Tibial artery (tissue), 4 donors: Measurements from ENCODE around the gene DMPK.
A peak's percentile ranks its signal among the peaks of the same experiment; 100 is the strongest.
"Not testable (repeated sequence)": the region's sequence is repeated elsewhere in the genome, so short reads cannot be mapped to it uniquely, and the experiment has no call there.

Experiments used
- DNase-seq, 2 donors: peaks; one replicate each; pipeline ENCODE4 v3.0.0-alpha.2; 2019
- H3K27ac ChIP-seq, 2 donors: fragments of 200-600 bp; sonication (generic) in 1 of 2; 1 replicate in 1 of 2; 2 replicates in 1 of 2; pipeline ENCODE4 v1.5.1; 2018 to 2019; ENCODE audit warnings: mild to moderate bottlenecking in 1 of 2
- H3K27me3 ChIP-seq, 2 donors: fragments of 200-600 bp; sonication (generic) in 1 of 2; one replicate each; pipeline versions ENCODE4 v1.5.1 to v1.6.0; 2016 to 2019
- H3K36me3 ChIP-seq, 3 donors: fragments of 200-600 bp; sonication (generic) in 2 of 3; one replicate each; pipeline ENCODE4 v1.5.1; 2016 to 2019; ENCODE audit warnings: mild to moderate bottlenecking in 2 of 3
- H3K4me1 ChIP-seq, 4 donors: fragments of 200-600 bp; sonication (generic) in 2 of 4; 1 replicate in 3 of 4; 2 replicates in 1 of 4; pipeline ENCODE4 v1.5.1; 2016 to 2019
- H3K4me3 ChIP-seq, 2 donors: fragments of 200-600 bp; sonication (generic) in 1 of 2; 1 replicate in 1 of 2; 2 replicates in 1 of 2; pipeline ENCODE4 v1.5.1; 2018 to 2019; ENCODE audit warnings: mild to moderate bottlenecking in 2 of 2
- H3K9me3 ChIP-seq, 3 donors: fragments of 200-600 bp; sonication (generic) in 1 of 3; one replicate each; pipeline ENCODE4 v1.5.1; 2016 to 2019
- CTCF ChIP-seq, 2 experiments: fragments of 200-600 bp in 1 of 2; fragments of 450-650 bp in 1 of 2; IDR thresholded peaks; one replicate each; pipeline ENCODE4 v1.5.1; 2017 to 2019; ENCODE audit warnings: antibody characterized with exemption in 2 of 2, mild to moderate bottlenecking in 1 of 2, moderate library complexity in 1 of 2
- intact Hi-C: fragments of 100-400 bp; cut with DNase I; formaldehyde crosslinking; loops from one replicate; pipeline ENCODE4 v1.15.0; 2023; ENCODE audit warnings: low total_unique reads

The DMPK gene

DNA sequence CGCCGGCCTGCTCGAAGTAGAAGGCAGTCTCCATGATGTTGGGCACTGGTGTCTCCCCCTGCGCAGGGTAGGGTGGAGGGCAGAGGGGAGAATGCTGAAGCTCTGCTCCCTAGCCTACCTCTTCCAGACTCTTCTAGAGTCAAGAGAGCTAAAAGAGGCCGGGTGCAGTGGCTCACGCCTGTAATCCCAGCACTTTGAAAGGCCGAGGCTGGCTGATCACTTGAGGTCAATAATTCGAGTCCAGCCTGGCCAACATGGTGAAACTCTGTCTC, 22.6 kb upstream of the DMPK start:
- Histone ChIP-seq H3K36me3 (no peaks in the 10 kb centered on the region), H3K27me3 (no peaks in the 10 kb centered on the region), H3K9me3 (no peaks in the 10 kb centered on the region), H3K4me3 (no peak overlapping the region), H3K27ac (no peak overlapping the region), H3K4me1 (peaks cover 0 to 5% (median 0%) of the 10 kb centered on the region in 4 donors)
- DNase-seq: no peak
- intact Hi-C loops: no loop called here
- TF ChIP-seq CTCF (IDR thresholded peaks at IDR 0.05): no peak

DNA sequence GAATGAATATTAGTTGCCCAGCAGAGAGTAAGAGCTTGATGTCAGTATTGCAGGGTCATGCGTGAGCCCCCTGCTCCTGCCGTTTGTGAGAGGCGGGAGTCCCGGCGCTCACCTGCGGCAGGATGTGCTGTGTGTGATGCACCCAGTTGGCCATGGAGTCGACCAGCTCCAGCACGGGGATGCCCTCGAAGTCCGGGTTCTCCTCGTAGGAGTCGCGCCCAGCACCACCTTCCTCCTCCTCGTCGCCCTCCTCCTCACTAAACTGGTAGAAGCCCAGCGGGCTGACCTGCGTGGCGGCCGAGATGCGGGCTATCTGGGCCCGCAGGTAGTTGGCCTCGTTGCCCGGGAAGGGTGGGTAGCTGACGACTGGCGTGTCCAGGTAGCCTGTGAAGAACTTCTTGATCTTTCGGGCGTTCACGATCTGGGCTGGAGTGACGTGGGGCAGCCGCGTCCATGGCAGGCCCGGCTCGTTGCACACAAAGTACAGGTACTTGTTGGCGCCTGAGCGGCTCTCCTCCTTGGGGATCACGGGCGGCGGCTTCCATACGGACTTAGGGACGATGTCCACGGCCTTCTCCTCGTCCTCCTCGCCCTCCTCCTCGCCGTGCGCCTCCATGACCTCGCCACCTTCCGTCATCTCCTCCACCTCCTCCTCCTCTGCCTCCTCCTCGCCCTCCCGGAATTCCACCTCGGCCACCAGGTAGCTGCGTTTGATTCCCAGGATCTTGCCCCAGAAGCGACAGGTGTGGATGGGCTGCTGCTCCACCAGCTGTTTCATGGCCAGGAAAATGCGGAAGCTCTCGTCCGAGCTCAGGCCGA, 22.1 kb upstream of the DMPK start:
- DNase-seq: no peak
- intact Hi-C loops: no loop called here
- no peak overlapping the region for H3K4me3 ChIP-seq
- H3K36me3 ChIP-seq: no peaks in the 10 kb centered on the region
- no peaks in the 10 kb centered on the region for H3K27me3 ChIP-seq
- no peak for TF ChIP-seq CTCF (IDR thresholded peaks at IDR 0.05)
- H3K4me1 ChIP-seq: peaks cover 0 to 2% (median under 1%) of the 10 kb centered on the region in 4 donors
- no peak overlapping the region for H3K27ac ChIP-seq
- no peaks in the 10 kb centered on the region for H3K9me3 ChIP-seq

DNA sequence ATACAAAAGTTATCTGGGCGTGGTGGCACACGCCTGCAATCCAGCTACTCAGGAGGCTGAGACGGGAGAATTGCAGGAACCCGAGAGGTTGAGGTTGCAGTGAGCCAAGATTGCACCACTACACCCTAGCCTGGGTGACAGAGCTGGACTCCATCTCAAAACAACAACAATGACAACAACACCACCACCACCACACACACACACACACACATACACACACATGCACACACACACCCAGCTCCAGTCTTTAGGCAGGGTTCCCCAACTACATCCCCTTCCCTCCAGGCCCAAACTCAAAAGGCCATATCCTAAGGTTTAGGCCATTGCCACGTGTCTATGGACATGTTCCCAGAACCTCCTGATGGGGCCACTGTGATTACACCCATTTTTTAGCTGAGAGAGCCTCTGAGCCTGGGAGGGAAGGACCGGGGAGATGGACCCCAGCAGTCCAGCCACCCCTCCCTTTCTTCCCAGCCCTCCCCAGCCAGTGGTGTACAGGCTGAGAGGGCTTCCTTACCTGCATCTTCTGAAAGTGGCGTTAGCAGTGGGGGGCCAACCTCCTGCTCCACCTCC, 19.4 kb upstream of the DMPK start:
- Histone ChIP-seq H3K27ac (no peak overlapping the region), H3K27me3 (no peaks in the 10 kb centered on the region), H3K9me3 (no peaks in the 10 kb centered on the region), H3K36me3 (no peaks in the 10 kb centered on the region), H3K4me3 (no peak overlapping the region), H3K4me1 (peaks cover 0 to 12% (median 8%) of the 10 kb centered on the region in 4 donors)
- intact Hi-C loops: no loop called here
- DNase-seq: no peak
- TF ChIP-seq CTCF (IDR thresholded peaks at IDR 0.05): no peak

DNA sequence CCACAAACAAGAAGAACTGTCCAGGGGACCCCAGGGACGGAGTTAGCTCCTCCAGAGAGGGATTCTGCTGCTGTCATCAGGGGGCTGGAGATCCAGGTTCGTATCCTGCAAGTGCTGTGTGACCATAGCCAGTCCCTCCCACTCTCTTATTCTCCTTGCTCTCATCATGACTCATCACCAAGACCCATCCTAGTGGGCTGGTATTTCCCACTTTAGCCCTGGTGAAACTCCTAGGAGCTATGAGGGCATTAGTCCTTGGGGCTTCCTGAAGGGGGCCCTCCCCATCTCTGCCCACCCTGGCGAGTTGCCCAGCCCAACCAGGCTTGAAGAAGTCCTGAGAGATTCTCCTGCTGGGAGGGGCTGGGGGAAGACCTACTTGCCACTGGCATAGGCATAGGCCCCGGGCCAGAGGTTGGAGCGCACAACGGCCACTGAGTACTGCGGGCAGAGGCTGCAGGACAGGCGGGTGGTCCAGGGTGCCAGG, 17.8 kb upstream of the DMPK start:
- no peak for DNase-seq
- Histone ChIP-seq H3K9me3 (no peaks in the 10 kb centered on the region), H3K4me3 (no peak overlapping the region), H3K27ac (no peak overlapping the region), H3K36me3 (no peaks in the 10 kb centered on the region), H3K27me3 (no peaks in the 10 kb centered on the region), H3K4me1 (peaks cover 0 to 12% (median 8%) of the 10 kb centered on the region in 4 donors)
- intact Hi-C loops: no loop called here
- no peak for TF ChIP-seq CTCF (IDR thresholded peaks at IDR 0.05)

- DNase-seq, H3K27me3 ChIP-seq, H3K36me3 ChIP-seq, H3K27ac ChIP-seq, H3K4me3 ChIP-seq, intact Hi-C loops, H3K9me3 ChIP-seq: not testable (repeated sequence)
- peaks cover 0 to 12% (median 8%) of the 10 kb centered on the region in 4 donors for H3K4me1 ChIP-seq
These were observed 17.3 kb upstream of the DMPK start for GRCh38 chr19:45799541-45799940.

- peak; percentile 86 to 96 for TF ChIP-seq CTCF (IDR thresholded peaks at IDR 0.05)
- Histone ChIP-seq H3K4me3 (no peak overlapping the region), H3K9me3 (no peaks in the 10 kb centered on the region), H3K4me1 (peaks cover 0 to 12% (median 8%) of the 10 kb centered on the region in 4 donors), H3K27ac (no peak overlapping the region), H3K36me3 (no peaks in the 10 kb centered on the region), H3K27me3 (no peaks in the 10 kb centered on the region)
- intact Hi-C loops: no loop called here
- peak in 1 of 2 donors; percentile 48 for DNase-seq
These were observed 16.8 kb upstream of the DMPK start for GRCh38 chr19:45798995-45799517.
